Amniotic epithelial cell (primary cell): ENCODE measurements around the gene LIPG.
"Not testable (repeated sequence)": the region's sequence is repeated elsewhere in the genome, so short reads cannot be mapped to it uniquely, and the experiment has no call there.

Experiments
- DNase-seq: peaks from one replicate; pipeline ENCODE4 v3.0.0-alpha.2; 2010; ENCODE audit warnings: low read depth

Gene LIPG

DNA sequence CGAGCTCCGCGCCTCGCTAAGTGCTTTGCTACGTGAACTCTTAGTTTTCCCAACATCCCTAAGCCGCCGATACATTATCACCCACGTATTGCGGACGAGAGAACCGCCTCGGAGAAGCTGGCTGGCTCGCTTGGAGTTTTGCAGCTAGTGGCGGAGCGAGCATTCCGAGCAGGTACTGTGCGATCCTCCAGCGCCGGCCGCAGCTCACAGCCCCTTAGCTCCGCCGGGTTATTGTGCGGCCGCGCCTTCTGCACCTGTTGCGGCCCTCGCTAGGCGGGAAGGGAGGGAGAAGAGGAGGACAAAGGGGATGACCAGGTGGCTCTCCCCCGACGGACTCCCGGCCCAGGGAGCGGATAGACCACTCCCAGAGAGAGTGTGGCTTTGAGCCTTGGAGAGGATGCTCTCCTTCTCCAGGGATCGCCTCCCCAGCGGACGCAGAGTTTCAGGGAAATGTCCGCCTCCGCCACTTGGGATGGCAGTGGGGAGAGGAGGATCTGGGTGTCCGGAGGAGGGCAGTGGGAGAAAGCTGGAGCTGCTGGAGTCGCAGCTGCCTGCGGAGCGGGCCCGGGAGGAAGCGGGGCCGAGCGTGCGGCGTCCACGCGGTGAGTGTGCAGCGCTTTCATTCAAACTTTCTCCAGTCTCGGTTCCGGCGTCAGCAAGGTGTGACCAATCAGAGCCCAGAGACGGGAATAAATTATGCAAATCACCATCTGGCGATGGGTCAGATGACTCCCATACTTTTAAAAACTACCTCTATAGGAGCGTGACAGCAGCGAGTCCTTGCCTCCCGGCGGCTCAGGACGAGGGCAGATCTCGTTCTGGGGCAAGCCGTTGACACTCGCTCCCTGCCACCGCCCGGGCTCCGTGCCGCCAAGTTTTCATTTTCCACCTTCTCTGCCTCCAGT is at the start of gene LIPG:
Gene LIPG (plus strand): TSS at position 769 of the 905 bp plus-strand sequence. CDS start 252 bp downstream, outside the sequence.
- DNase-seq = peak; percentile 67

DNA sequence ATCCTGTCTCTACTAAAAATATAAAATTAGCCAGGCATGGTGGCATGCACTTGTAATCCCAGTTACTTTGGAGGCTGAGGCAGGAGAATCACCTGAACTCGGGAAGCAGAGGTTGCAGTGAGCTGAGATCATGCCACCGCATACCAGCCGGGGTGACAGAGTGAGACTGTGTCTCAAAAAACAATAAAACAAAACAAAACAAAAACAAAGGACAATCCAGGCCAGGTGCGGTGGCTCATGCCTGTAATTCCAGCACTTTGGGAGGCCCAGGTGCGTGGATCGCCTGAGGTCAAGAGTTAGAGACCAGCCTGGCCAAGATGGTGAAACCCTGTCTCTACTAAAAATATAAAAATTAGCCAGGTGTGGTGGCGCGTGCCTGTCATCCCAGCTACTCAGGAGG is 49.0 kb upstream of the LIPG start:
- DNase-seq = not testable (repeated sequence)

DNA sequence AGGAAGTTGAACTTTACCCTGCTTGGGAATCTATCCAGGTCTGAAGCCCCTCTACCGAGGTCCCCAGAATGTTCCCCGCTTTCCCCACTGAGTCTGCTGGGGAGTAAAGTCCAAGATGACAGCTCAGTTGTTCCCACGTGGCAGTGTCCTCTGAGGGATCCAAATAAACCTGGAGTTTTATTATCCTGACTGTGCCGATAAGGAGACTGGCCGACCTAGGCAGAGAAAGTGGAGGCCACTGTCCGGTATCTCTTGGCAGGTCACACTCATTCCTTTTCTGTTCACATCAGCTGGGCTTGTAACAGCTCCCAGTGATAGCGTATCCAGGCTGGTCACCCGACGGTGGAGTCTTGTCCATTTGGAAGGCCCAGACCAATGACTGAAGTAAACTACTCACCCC is 47.3 kb upstream of the LIPG start:
- DNase-seq = no peak

DNA sequence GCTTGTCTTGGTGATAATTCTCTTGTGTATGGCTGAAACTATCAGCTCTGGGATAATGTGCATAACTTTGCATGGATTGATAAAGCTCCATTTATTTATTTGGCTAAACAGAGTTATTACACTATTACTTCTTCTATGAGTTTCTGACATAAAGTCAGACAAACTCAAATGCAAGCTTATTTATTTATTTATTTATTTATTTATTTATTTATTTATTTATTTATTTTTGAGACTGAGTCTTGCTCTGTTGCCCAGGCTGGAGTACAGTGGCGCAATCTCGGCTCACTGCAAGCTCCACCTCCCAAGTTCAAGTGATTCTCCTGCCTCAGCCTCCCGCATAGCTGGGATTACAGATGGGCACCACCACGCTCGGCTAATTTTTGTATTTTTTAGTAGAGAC is 46.9 kb upstream of the LIPG start:
- DNase-seq = not testable (repeated sequence)

GRCh38 chr18:49515516-49515915 is 46.3 kb upstream of the LIPG start:
- DNase-seq = no peak

DNA sequence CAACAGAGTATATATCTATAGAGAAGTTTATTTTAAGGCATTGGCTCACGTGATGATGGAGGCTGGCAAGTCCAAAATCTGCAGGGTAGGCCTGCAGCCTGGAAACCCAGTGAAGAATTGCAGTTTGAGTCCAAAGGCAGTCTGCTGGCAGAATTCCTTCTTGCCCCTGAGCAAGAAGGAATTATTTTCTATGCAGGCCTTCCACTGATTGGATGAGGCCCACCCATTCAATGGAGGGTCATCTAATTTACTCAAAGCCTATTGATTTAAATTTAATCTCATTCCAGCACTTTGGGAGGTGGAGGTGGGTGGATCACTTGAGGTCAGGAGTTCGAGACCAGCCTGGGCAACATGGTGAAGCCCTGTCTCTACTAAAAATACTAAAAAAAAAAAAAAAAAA is 44.4 kb upstream of the LIPG start:
- no peak for DNase-seq

DNA sequence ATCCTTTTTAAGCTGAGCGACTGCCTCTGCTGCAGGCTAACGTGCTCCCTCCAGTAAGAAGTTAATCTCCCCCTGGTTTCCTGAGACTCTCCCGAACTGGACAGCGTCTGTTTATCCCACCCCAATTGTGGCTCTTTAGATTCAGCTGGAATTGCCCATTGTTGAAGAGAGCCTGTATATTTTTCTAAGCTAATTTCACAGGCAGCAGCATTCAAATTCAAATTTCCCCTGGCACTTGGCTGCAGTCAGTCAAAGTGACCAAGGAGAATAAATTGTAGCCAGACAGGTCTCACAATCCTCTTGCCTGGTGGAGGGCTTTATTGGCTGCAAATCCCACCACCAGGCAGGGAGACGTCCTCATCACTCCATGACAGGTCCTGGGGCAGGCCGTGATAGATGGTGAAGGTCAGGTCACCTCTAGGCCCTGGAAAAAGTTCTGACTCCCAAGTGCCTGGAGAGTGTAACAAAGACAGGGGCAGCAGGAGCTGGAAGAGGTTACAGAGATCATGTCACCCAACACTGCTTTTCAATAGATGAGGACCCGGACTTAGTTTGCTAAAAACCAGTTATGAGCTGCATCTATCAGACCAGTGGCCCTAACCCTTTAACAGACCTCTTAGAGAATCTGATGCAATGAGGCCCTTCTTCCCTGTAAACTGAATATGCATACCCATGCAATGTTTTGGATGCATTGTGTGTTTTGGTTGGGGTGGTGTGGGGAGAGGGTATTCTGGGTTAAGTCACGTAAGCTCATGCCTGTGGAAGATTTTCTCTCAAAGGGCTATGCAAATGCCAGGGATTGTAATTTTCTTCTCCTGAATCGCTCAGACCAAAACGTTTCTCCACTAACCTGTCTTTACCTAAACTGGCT is 42.5 kb upstream of the LIPG start:
- no peak for DNase-seq

DNA sequence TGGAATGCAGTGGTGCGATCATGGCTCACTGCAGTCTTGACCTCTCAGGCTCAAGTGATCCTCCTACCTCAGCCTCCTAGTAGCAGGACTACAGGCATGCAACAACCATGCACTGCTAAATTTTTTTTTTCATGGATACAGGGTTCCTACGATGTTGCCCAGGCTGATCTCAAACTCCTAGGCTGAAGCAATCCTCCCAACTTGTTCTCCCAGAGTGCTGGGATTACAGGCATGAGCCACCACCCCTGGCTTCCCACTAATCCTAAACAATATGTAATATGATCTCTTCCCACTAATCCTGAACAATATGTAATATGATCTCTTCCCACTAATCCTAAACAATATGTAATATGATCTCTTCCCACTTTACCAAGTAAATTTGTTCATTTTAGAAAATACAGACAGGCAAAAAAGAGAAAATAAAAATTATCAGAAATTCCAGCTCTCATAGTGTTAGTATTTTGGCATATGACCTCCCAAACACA is 41.2 kb upstream of the LIPG start:
- DNase-seq = peak; percentile 54

DNA sequence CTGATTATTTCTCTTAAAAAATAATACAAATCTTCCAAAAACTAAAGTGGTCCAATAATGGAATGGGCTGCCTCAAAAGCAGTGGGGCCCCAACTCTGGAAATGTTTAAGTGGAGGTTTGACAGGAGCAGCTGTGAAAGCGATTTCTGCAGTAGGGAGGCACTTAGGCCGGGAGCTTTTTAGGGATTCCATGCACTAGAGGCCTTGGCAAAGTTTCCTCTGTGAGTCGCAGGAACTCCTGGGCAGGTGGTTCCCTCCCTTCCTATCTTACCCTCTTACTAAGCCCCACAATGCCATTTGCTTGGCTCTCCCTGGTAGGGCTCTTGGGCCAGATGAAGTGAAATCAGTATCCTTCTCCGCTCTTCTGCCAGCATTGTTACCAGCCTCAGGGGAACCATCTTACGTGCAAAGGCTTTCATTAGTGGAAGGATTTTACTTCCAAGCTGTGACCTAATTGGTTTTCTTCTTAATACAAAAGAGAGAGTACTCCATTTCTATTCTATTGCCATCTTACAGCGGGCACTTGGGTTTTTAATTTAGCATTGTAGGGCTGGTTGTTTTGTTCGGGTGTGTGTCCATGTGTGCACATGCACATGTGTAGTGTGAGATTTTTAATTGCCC is 40.5 kb upstream of the LIPG start:
- DNase-seq = no peak

GRCh38 chr18:49523580-49524093 is 38.2 kb upstream of the LIPG start:
- not testable (repeated sequence) for DNase-seq

GRCh38 chr18:49524349-49524748 is 37.5 kb upstream of the LIPG start:
- no peak for DNase-seq

DNA sequence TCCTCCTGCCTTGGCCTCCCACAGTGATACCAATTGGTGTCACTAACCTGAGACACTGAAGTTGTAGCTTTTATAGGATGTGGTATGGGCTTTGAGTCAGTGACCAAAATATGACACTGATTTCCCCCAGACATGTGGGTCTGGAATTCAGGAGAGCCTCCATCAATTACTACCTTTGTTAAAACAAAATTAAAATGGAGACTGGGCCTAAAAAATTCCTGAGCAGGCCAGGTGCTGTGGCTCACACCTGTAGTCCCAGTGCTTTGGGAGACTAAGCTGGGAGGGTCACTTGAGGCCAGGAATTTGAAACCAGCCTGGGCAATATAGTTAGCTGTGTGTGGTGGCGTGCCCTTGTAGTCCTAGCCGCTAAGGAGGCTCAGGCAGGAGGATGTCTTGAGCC is 36.9 kb upstream of the LIPG start:
- DNase-seq = no peak

DNA sequence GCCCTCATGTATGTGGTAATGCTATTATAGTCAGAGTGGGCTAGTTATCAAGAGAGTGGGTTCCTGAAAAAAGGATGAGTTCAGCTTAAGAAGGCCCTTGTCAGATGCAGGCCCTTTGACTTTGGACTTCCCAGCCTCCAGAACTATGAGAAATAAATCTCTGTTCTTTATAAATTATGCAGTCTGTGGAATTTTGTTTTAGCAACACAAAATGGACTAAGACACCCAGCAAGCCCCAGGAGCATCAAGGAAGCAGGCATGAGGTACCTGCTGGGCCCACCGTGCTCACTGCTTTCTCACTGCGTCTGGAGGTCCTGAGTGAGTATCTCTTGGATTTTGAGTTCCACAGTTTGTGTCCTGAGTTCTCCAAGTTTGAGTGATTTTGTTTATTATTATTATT is 35.9 kb upstream of the LIPG start:
- no peak for DNase-seq

GRCh38 chr18:49527631-49528327 is 34.1 kb upstream of the LIPG start:
- DNase-seq = no peak

- no peak for DNase-seq
These were observed 32.3 kb upstream of the LIPG start for GRCh38 chr18:49529596-49529995.

DNA sequence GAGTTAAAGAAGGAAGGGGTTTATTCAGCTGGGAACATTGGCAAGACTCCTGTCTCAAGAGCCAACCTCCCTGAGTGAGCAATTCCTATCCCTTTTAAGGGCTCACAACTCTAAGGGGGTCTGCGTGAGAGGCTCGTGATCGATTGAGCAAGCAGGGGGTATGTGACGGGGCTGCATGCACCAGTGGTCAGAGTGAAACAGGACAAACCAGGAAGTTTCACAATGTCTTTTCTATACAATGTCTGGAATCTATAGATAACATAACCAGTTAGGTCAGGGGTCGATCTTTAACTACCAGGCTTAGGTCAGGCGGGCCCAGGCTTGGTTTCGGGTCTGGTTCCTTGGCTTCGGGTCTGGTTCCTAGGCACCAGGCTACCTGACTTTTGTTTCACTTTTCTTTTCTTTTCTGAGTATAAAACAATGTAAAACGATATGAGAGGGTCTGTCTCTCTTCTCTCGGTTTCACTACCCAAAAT is 30.1 kb upstream of the LIPG start:
- no peak for DNase-seq

GRCh38 chr18:49534846-49535601 is 26.8 kb upstream of the LIPG start:
- no peak for DNase-seq

DNA sequence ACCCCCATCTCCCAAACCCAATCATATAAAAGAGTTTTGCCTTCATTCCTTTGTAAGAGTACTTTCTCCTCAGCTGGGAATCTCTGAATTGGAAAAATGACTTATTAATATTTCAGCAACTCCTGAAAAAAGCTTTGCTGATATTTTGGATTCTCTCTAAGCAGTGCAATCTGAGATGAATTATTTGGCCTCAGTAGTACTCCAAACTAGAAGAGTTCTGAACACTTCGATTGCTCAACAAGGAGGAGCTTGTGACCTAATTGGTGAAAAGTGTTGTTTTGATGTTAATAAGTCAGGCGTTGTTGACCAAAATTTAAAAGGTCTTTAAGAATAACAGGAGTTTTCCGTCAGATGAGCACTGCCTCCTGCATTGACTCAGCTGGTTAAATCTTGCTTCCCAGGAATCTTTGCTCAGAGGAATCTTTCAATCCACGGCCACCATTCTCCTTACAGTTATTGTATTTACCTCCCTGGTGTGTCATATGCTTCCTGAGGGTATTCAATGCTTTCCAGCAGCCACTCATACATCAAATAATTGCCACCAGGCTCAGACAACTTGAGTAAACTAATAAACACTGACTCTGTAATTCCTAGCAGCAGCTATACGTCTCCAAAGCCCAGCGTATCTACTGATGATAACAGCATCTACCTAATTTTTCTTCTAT is 24.5 kb upstream of the LIPG start:
- no peak for DNase-seq

- peak; percentile 27 for DNase-seq
These were observed 17.5 kb upstream of the LIPG start for GRCh38 chr18:49544362-49544761.

GRCh38 chr18:49546278-49546677 is 15.6 kb upstream of the LIPG start:
- DNase-seq = no peak
